WTC11 (cell line): ENCODE results near the gene DLG1. TPM values are rescaled to one million over a fixed set of nuclear protein-coding genes. Genes with fewer than 3 reads are reported as not detected.
"Not testable (repeated sequence)": the region's sequence is repeated elsewhere in the genome, so short reads cannot be mapped to it uniquely, and the experiment has no call there.

Source experiments
- ATAC-seq: fragments of 200-7000 bp; cut with Tn5 transposase; 2 replicates; pipeline ENCODE4 v1.10.0; 2021; ENCODE audit warnings: mild to moderate bottlenecking, moderate library complexity
- CTCF ChIA-PET: fragments of 300-600 bp; sonication (Branson Sonifier 250); formaldehyde crosslinking; loops from one replicate; lab custom pipeline; 2021; ENCODE audit warnings: antibody characterized with exemption; lab: Charles Lee
- POLR2A ChIA-PET: fragments of 350-600 bp; sonication (Branson Sonifier 250); formaldehyde crosslinking; loops from one replicate; lab custom pipeline; 2021; ENCODE audit warnings: antibody characterized with exemption; lab: Charles Lee
- DNase-seq: peaks from one replicate; pipeline ENCODE4 v3.0.0; 2021; ENCODE audit warnings: low spot score
- H3K27ac Mint-ChIP-seq: 2 replicates; pipeline ENCODE4 v1.8.0; 2021; ENCODE audit warnings: mixed read lengths
- H3K27me3 Mint-ChIP-seq: 2 replicates; pipeline ENCODE4 v1.8.0; 2021; ENCODE audit warnings: low read depth, mild to moderate bottlenecking, moderate library complexity, mixed read lengths
- H3K36me3 Mint-ChIP-seq: 2 replicates; pipeline ENCODE4 v1.8.0; 2021; ENCODE audit warnings: mixed read lengths
- H3K4me1 Mint-ChIP-seq: 2 replicates; pipeline ENCODE4 v1.8.0; 2022; ENCODE audit warnings: mixed read lengths
- H3K4me3 Mint-ChIP-seq: 2 replicates; pipeline ENCODE4 v1.8.0; 2021; ENCODE audit warnings: mild to moderate bottlenecking, moderate library complexity, mixed read lengths
- H3K9me3 Mint-ChIP-seq: 2 replicates; pipeline ENCODE4 v1.8.0; 2021; ENCODE audit warnings: mixed read lengths
- AFF4 ChIP-seq: sonication (generic); formaldehyde crosslinking; IDR thresholded peaks from 2 replicates; pipeline ENCODE4 v1.8.1; 2023; ENCODE audit warnings: mild to moderate bottlenecking, missing genetic modification reagents, borderline replicate concordance
- ATF1 ChIP-seq: sonication (generic); formaldehyde crosslinking; IDR thresholded peaks from 2 replicates; pipeline ENCODE4 v1.8.1; 2023; ENCODE audit warnings: mild to moderate bottlenecking, moderate library complexity, missing genetic modification reagents
- ESRRA ChIP-seq: sonication (generic); formaldehyde crosslinking; IDR thresholded peaks from 2 replicates; pipeline ENCODE4 v1.8.1; 2022; ENCODE audit warnings: mild to moderate bottlenecking, missing genetic modification reagents, borderline replicate concordance
- ETV6 ChIP-seq: sonication (generic); formaldehyde crosslinking; IDR thresholded peaks from 2 replicates; pipeline ENCODE4 v1.8.1; 2022; ENCODE audit warnings: mild to moderate bottlenecking, missing genetic modification reagents
- HMGXB4 ChIP-seq: sonication (generic); formaldehyde crosslinking; IDR thresholded peaks from 2 replicates; pipeline ENCODE4 v1.8.1; 2023; ENCODE audit warnings: mild to moderate bottlenecking, moderate library complexity, missing genetic modification reagents
- IRF2 ChIP-seq: sonication (generic); formaldehyde crosslinking; IDR thresholded peaks from 2 replicates; pipeline ENCODE4 v1.8.0; 2022; ENCODE audit warnings: low read depth, missing genetic modification reagents, borderline replicate concordance
- USF2 ChIP-seq: sonication (generic); formaldehyde crosslinking; IDR thresholded peaks from 2 replicates; pipeline ENCODE4 v1.8.1; 2023; ENCODE audit warnings: mild to moderate bottlenecking, missing genetic modification reagents, moderate library complexity
- ZNF423 ChIP-seq: fragments of 250-450 bp; sonication (Bioruptor Pico); IDR thresholded peaks from 2 replicates; pipeline ENCODE4 v2.1.2; 2022; ENCODE audit warnings: mild to moderate bottlenecking, moderate library complexity
- total RNA-seq: library from RNA; stranded (reverse); gene quantifications from 3 replicates; pipeline ENCODE4 v1.2.3, GENCODE V29; 2021
- TF ChIP-seq, protein P1 (sequence below): sonication (generic); formaldehyde crosslinking; IDR thresholded peaks from 2 replicates; pipeline ENCODE4 v1.8.1; 2023; ENCODE audit warnings: mild to moderate bottlenecking, missing genetic modification reagents

The DLG1 gene
- total RNA-seq, 1 experiment from 2014 or later, result 81.1 TPM

GRCh38 chr3:197038679-197039462 is 259.5 kb downstream of the DLG1 start (continued):
- TF ChIP-seq AFF4 (CRISPR knock-in tag) (no peak), ATF1 (CRISPR knock-in tag) (no peak), IRF2 (CRISPR knock-in tag) (no peak), ETV6 (no peak), ESRRA (no peak), USF2 (no peak), HMGXB4 (no peak)
- TF ChIP-seq, protein P1, sequence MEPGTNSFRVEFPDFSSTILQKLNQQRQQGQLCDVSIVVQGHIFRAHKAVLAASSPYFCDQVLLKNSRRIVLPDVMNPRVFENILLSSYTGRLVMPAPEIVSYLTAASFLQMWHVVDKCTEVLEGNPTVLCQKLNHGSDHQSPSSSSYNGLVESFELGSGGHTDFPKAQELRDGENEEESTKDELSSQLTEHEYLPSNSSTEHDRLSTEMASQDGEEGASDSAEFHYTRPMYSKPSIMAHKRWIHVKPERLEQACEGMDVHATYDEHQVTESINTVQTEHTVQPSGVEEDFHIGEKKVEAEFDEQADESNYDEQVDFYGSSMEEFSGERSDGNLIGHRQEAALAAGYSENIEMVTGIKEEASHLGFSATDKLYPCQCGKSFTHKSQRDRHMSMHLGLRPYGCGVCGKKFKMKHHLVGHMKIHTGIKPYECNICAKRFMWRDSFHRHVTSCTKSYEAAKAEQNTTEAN, result no peak

GRCh38 chr3:197035577-197035976 is 262.8 kb downstream of the DLG1 start:
- DNase-seq (no peak), ATAC-seq (no peak)
- Mint-ChIP-seq H3K27me3 (peaks cover 10% of the 10 kb centered on the region), H3K36me3 (no peaks in the 10 kb centered on the region), H3K4me3 (no peak overlapping the region), H3K4me1 (0 out of 2 replicates have a peak, but pooled peaks cover 4% of the 10 kb centered on the region), H3K9me3 (peaks cover 7% of the 10 kb centered on the region), H3K27ac (no peak overlapping the region)
- TF ChIP-seq ZNF423 (CRISPR knock-in tag), result no peak
- CTCF ChIA-PET, result no interaction called here
- POLR2A ChIA-PET, result no interaction called here

DNA sequence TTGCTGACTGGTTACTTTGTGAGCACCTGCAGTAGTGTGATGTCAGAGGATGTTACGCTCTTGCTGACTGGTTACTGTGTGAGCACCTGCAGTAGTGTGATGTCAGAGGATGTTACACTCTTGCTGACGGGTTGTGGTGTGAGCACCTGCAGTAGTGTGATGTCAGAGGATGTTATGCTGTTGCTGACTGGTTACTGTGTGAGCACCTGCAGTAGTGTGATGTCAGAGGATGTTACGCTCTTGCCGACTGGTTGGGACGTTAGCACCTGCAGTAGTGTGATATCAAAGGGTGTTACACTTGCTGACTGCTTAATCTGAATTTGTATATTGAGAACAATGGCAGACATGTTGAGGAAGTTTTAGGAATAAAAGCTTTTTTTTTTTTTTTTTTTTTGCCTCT is 263.6 kb downstream of the DLG1 start:
- CTCF ChIA-PET, H3K27ac Mint-ChIP-seq, ATAC-seq, H3K4me3 Mint-ChIP-seq, DNase-seq, H3K27me3 Mint-ChIP-seq, H3K4me1 Mint-ChIP-seq, H3K9me3 Mint-ChIP-seq, H3K36me3 Mint-ChIP-seq, POLR2A ChIA-PET: not testable (repeated sequence)

GRCh38 chr3:197033764-197034163 is 264.6 kb downstream of the DLG1 start:
- H3K4me3 Mint-ChIP-seq, ATAC-seq, CTCF ChIA-PET, POLR2A ChIA-PET, H3K9me3 Mint-ChIP-seq, H3K4me1 Mint-ChIP-seq, DNase-seq, H3K36me3 Mint-ChIP-seq, H3K27ac Mint-ChIP-seq: not testable (repeated sequence)
- H3K27me3 Mint-ChIP-seq, result peaks cover 17% of the 10 kb centered on the region
